ENCODE results near the gene DKKL1. TPM values are rescaled to one million over a fixed set of nuclear protein-coding genes. Genes with fewer than 3 reads are reported as not detected.
"Not testable (repeated sequence)": the region's sequence is repeated elsewhere in the genome, so short reads cannot be mapped to it uniquely, and the experiment has no call there.

DKKL1 gene
- polyA plus RNA-seq, 1 donor: 0.91 TPM

DNA sequence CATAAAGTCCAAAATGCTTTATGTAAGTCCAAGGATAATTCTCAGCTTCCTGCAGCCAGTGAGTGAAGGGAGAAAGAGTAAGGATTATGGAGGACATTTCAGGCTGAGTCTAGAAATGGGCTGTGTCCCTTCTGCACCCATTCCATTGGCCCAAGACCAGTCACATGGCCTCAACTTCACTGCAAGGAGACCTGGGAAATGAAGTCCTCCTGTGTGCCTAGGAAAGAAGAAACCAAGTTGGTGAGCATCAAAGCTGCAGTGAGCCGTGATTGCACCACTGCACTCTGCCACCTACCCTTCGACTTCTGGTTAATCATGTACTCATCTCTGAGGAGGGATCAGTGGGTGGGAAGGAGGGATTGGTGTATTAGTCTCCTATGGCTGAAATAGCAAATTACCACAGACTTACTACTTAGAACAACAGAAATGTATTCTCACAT, 32.0 kb upstream of the DKKL1 start:
- H3K9me3 ChIP-seq (ENCODE audit: control insufficient read depth, low read depth, low read length): peaks cover 3% of the 10 kb centered on the region
- H3K4me1 ChIP-seq (ENCODE audit: control insufficient read depth, insufficient read depth, low read length): no peaks in the 10 kb centered on the region
- H3K4me3 ChIP-seq (ENCODE audit: low read length): no peak overlapping the region
- WGBS (ENCODE audit: insufficient coverage, low lambda C conversion rate): no CpG with 5 or more reads among the region's 2 CpGs
- peak in 1 of 2 donors; percentile 15 for DNase-seq
- no peak overlapping the region for H3K27ac ChIP-seq (ENCODE audit: low read length)
- peaks cover 3% of the 10 kb centered on the region for H3K27me3 ChIP-seq (ENCODE audit: control insufficient read depth, insufficient read depth, low read length)
- H3K36me3 ChIP-seq (ENCODE audit: control insufficient read depth, insufficient read depth, low read length): no peaks in the 10 kb centered on the region

DNA sequence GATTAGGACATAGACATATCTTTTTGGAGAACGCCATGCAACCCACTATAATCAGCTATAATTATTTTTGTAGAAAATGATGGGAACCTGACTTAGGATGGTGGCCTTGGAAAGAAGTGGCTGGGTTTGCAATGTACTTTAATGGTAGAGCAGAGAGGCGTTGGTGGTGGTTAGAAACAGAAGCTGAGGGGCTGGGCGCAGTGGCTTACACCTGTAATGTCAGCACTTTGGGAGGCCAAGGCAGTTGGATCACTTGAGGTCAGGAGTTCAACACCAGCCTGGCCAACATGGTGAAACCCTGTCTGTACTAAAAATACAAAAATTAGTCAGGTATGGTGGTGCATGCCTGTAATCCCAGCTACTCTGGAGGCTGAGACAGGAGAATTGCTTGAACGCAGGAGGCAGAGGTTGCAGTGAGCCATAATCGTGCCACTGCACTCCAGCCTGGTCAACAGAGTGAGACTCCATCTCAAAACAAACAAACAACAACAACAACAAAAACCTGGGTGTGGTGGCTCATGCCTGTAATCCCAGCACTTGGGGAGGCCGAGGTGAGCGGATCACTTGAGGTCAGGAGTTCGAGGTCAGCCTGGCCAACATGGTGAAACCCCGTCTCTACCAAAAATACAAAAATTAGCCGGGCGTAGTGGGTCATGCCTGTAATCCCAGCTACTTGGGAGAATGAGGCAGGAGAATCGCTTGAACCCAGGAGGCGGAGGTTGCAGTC, 30.8 kb upstream of the DKKL1 start:
- not testable (repeated sequence) for H3K4me3 ChIP-seq (ENCODE audit: low read length); H3K9me3 ChIP-seq (ENCODE audit: control insufficient read depth, low read depth, low read length); H3K36me3 ChIP-seq (ENCODE audit: control insufficient read depth, insufficient read depth, low read length); H3K27ac ChIP-seq (ENCODE audit: low read length); H3K4me1 ChIP-seq (ENCODE audit: control insufficient read depth, insufficient read depth, low read length); DNase-seq
- peaks cover 14% of the 10 kb centered on the region for H3K27me3 ChIP-seq (ENCODE audit: control insufficient read depth, insufficient read depth, low read length)
- no CpG with 5 or more reads among the region's 13 CpGs for WGBS (ENCODE audit: insufficient coverage, low lambda C conversion rate)

DNA sequence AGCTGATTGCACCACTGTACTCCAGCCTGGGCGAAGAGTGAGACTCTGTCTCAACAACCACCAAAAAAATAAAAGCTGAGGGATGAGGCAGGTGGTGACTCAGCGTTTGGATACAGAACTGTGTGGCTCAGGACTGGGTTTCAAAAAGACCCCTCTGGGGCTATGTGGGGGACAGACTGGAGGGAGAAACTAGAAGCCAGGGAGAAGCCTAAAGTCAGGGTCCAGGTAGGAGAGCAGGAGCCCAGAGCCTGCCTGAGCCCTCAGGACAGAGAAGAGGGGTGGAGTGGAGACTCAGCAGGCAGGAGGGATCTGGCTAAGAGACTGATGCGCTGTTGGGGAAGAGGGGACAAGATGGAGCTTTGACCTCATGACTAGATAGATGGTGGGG, 30.3 kb upstream of the DKKL1 start:
- Histone ChIP-seq H3K9me3 (ENCODE audit: control insufficient read depth, low read depth, low read length) (peaks cover 3% of the 10 kb centered on the region), H3K4me3 (ENCODE audit: low read length) (no peak overlapping the region), H3K27ac (ENCODE audit: low read length) (no peak overlapping the region), H3K36me3 (ENCODE audit: control insufficient read depth, insufficient read depth, low read length) (no peaks in the 10 kb centered on the region), H3K4me1 (ENCODE audit: control insufficient read depth, insufficient read depth, low read length) (no peaks in the 10 kb centered on the region), H3K27me3 (ENCODE audit: control insufficient read depth, insufficient read depth, low read length) (peaks cover 20% of the 10 kb centered on the region)
- no peak for DNase-seq
- no CpG with 5 or more reads among the region's 3 CpGs for WGBS (ENCODE audit: insufficient coverage, low lambda C conversion rate)

DNA sequence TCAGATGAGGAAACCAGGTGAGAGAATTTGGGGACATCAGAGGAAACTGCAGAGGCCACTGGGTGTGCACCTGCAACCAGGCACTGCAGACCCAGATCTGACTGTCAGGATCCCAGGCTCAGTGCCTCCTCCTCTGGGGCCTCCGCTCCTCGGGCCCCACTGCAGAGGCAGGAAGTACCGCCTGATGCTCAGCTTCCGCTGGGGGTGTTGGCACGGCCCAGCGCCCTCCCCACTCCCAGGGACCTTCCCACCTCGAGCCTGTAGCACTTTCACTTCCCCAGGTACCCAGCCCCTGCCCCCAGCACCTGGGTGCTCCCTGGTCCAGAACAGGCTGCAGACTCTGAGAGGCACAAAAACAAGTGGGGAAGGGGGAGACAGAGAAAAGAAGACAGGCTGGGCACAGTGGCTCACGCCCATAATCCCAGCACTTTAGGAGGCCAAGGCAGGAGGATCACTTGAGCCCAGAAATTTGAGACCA, 29.8 kb upstream of the DKKL1 start:
- WGBS (ENCODE audit: insufficient coverage, low lambda C conversion rate): no CpG with 5 or more reads among the region's 8 CpGs
- no peak overlapping the region for H3K4me3 ChIP-seq (ENCODE audit: low read length)
- H3K36me3 ChIP-seq (ENCODE audit: control insufficient read depth, insufficient read depth, low read length): no peaks in the 10 kb centered on the region
- H3K9me3 ChIP-seq (ENCODE audit: control insufficient read depth, low read depth, low read length): peaks cover 3% of the 10 kb centered on the region
- no peak overlapping the region for H3K27ac ChIP-seq (ENCODE audit: low read length)
- H3K27me3 ChIP-seq (ENCODE audit: control insufficient read depth, insufficient read depth, low read length): peaks cover 24% of the 10 kb centered on the region
- no peaks in the 10 kb centered on the region for H3K4me1 ChIP-seq (ENCODE audit: control insufficient read depth, insufficient read depth, low read length)
- no peak for DNase-seq

DNA sequence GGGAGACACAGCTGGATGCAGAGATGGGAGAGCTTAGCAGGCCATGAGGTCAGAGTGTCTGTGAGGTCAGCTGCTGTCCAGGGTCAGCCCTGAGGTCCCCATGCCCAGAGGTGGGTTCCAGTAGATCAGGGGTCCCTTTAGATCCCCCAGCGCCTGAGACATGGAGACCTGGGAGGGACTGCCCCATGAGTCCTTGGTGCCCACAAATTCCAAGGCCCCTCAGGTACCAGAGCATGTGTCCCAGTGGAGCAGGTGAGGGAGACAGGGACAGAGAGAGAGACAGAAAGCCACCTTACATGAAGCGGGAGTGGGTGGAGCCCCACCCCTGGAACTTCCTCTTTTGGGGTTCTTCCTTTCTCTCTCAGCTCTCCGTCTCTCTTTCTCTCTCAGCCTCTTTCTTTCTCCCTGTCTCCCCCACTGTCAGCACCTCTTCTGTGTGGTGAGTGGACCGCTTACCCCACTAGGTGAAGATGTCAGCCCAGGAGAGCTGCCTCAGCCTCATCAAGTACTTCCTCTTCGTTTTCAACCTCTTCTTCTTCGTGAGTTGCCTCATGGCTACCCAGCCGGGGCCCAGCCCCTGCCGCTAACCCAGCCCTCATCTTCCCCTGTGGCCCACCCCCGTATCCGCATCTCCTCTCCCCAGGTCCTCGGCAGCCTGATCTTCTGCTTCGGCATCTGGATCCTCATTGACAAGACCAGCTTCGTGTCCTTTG, 28.4 kb upstream of the DKKL1 start, which contains the start of gene CD37:
Gene CD37, plus strand, starts transcription at position 336 of the 713 bp plus-strand sequence. Its CDS starts 135 bp downstream, at position 471.
- 89% methylated on average over 1 of the region's 13 CpGs for WGBS (ENCODE audit: insufficient coverage, low lambda C conversion rate)
- Histone ChIP-seq H3K9me3 (ENCODE audit: control insufficient read depth, low read depth, low read length) (peaks cover 10% of the 10 kb centered on the region), H3K27ac (ENCODE audit: low read length) (no peak within 1 kb of the TSS), H3K4me1 (ENCODE audit: control insufficient read depth, insufficient read depth, low read length) (peaks cover 4% of the 10 kb centered on the region), H3K36me3 (ENCODE audit: control insufficient read depth, insufficient read depth, low read length) (no peaks in the 10 kb centered on the region), H3K27me3 (ENCODE audit: control insufficient read depth, insufficient read depth, low read length) (peaks cover 37% of the 10 kb centered on the region), H3K4me3 (ENCODE audit: low read length) (no peak within 1 kb of the TSS)
- DNase-seq: no peak

DNA sequence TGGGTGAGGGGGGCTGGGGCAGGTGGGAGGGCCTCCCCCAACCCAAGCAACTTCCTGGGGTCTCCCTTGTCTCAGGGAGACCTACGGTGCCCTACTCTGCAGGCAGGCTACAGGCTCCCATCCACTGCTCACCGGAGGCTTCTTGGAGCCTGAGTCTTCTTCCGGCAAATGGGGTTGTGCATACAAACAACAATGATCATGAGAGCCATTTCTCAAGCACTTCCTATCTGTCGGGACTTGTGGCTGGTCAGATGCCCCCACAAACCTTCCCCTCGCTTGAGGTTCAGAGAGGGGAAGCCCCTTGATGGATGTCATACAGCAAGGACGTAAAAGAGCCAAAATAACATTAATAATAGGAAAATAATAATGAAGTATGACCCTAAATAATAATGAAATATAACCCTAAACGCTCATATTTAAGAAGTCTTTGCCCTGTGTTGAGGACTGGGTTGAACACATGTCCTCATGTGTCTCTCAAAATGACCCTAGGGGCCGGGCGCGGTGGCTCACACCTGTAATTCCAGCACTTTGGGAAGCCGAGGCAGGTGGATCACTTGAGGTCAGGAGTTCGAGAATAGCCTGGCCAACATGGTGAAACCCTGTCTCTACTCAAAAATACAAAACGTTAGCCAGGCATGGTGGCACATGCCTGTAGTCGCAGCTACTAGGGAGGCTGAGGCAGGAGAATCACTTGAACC, 27.7 kb upstream of the DKKL1 start:
- Histone ChIP-seq H3K27me3 (ENCODE audit: control insufficient read depth, insufficient read depth, low read length) (peaks cover 44% of the 10 kb centered on the region), H3K4me1 (ENCODE audit: control insufficient read depth, insufficient read depth, low read length) (peaks cover 4% of the 10 kb centered on the region), H3K9me3 (ENCODE audit: control insufficient read depth, low read depth, low read length) (peaks cover 10% of the 10 kb centered on the region), H3K36me3 (ENCODE audit: control insufficient read depth, insufficient read depth, low read length) (peaks cover 2% of the 10 kb centered on the region), H3K27ac (ENCODE audit: low read length) (no peak overlapping the region), H3K4me3 (ENCODE audit: low read length) (no peak overlapping the region)
- WGBS (ENCODE audit: insufficient coverage, low lambda C conversion rate): no CpG with 5 or more reads among the region's 14 CpGs
- DNase-seq: no peak

DNA sequence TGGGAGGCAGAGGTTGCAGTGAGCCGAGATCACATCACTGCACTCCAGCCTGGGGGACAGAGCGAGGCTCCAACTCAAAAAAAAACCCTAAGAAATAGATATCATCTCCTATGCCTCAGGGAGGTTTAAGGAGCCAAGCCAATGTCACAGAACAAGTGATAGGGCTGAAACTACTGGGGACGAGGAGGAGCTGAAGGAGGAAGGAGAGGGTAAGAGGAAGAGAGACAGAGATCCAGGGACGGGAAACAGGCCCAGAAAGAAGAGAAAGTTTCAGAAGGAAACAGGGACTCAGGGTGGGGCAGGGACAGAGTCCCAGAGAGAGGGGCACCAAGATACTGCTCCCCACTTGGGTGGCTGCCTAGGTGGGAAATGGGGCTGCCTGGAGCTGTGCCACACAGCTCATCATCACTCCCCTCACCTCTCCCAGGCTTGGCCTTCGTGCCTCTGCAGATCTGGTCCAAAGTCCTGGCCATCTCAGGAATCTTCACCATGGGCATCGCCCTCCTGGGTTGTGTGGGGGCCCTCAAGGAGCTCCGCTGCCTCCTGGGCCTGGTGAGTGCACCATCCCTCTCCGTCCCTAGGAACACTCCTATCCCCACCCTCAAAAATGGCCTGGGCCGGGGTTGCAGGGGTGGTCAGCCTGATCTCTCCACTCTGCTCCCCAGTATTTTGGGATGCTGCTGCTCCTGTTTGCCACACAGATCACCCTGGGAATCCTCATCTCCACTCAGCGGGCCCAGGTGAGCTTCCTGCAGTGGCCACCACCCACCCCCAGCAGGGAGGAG, 27.0 kb upstream of the DKKL1 start:
- no peak overlapping the region for H3K27ac ChIP-seq (ENCODE audit: low read length)
- H3K36me3 ChIP-seq (ENCODE audit: control insufficient read depth, insufficient read depth, low read length): peaks cover 6% of the 10 kb centered on the region
- DNase-seq: no peak
- peaks cover 47% of the 10 kb centered on the region for H3K27me3 ChIP-seq (ENCODE audit: control insufficient read depth, insufficient read depth, low read length)
- no CpG with 5 or more reads among the region's 10 CpGs for whole genome bisulfite sequencing (ENCODE audit: insufficient coverage, low lambda C conversion rate)
- H3K4me3 ChIP-seq (ENCODE audit: low read length): no peak overlapping the region
- H3K4me1 ChIP-seq (ENCODE audit: control insufficient read depth, insufficient read depth, low read length): peaks cover 4% of the 10 kb centered on the region
- peaks cover 10% of the 10 kb centered on the region for H3K9me3 ChIP-seq (ENCODE audit: control insufficient read depth, low read depth, low read length)

DNA sequence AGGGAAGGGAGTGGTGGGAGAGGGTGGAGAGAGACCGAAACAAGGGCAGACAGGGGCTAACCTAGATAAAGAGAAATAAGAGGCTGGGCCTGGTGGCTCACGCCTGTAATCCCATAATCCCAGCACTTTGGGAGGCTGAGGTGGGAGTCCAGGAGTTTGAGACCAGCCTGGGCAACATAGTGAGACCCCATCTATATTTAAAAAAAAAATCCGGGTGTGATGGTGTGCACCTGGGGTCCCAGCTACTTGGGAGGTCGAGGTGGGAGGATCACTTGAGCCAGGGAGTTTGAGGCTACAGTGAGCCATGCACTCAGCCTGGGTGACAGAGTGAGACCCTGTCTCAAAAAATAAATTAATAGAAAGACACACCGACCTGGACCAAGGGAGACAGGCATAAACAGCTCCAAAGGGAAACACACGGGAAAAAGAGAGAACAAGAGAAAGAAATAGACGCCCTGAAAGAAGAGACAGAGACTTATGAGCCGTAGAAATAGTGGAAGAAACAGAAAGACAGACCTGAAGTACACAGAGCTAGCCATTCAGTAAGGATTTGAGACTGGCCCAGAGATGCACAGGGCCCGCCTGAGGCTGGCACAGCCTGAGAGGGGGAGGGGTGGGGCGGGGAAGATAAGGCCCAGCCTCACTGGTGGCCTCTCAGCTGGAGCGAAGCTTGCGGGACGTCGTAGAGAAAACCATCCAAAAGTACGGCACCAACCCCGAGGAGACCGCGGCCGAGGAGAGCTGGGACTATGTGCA, 26.2 kb upstream of the DKKL1 start:
- Histone ChIP-seq H3K27ac (ENCODE audit: low read length) (no peak overlapping the region), H3K4me3 (ENCODE audit: low read length) (no peak overlapping the region), H3K9me3 (ENCODE audit: control insufficient read depth, low read depth, low read length) (peaks cover 10% of the 10 kb centered on the region), H3K36me3 (ENCODE audit: control insufficient read depth, insufficient read depth, low read length) (peaks cover 9% of the 10 kb centered on the region), H3K4me1 (ENCODE audit: control insufficient read depth, insufficient read depth, low read length) (peaks cover 4% of the 10 kb centered on the region), H3K27me3 (ENCODE audit: control insufficient read depth, insufficient read depth, low read length) (peaks cover 47% of the 10 kb centered on the region)
- no peak for DNase-seq
- 74% methylated on average over 3 of the region's 19 CpGs for WGBS (ENCODE audit: insufficient coverage, low lambda C conversion rate)

DNA sequence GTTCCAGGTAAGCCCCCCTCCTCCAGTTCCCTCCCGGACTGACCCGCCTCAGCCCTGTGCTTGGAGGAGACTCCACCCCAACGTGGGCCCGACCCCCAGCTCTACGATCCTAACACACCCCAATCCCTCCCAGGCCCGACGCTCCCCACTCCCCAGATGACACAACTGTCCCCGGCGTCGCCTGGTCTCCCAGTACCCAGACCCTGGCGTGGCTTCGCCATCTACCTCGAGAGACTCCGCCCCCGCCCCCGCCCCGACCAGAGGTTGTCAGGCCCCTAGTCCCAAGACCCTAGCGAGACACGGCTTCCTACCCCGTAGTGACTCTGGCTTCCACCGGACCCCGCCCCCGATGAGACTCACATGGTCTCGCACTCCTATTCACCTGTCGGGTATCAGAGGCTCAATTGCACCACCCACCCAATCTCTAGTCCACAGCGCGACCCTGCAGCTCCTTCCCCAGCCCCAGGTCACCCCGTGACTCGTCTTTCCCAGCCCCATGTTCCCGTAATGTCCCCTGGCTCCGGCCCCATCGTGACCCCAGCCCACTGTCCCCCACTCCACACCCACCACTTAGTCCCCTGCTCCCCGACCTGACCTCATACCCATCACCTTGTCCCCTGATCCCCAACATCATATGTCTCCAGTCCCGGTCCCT, 25.5 kb upstream of the DKKL1 start:
- Histone ChIP-seq H3K4me1 (ENCODE audit: control insufficient read depth, insufficient read depth, low read length) (peaks cover 4% of the 10 kb centered on the region), H3K9me3 (ENCODE audit: control insufficient read depth, low read depth, low read length) (peaks cover 10% of the 10 kb centered on the region), H3K27ac (ENCODE audit: low read length) (no peak overlapping the region), H3K27me3 (ENCODE audit: control insufficient read depth, insufficient read depth, low read length) (peaks cover 47% of the 10 kb centered on the region), H3K4me3 (ENCODE audit: low read length) (no peak overlapping the region), H3K36me3 (ENCODE audit: control insufficient read depth, insufficient read depth, low read length) (peaks cover 14% of the 10 kb centered on the region)
- no peak for DNase-seq
- WGBS (ENCODE audit: insufficient coverage, low lambda C conversion rate): no CpG with 5 or more reads among the region's 34 CpGs
